Neuronal stem cell (in vitro differentiated cells): ENCODE results near the gene SPATC1L.

ENCODE experiments used
- DNase-seq: peaks from one replicate; pipeline ENCODE4 v3.0.0-alpha.2; 2013; ENCODE audit warnings: low spot score
- H2AFZ ChIP-seq: one replicate; pipeline ENCODE4 v1.6.1; 2013; ENCODE audit warnings: mild to moderate bottlenecking, low read length, inconsistent platforms
- H2AK5ac ChIP-seq: 2 replicates; pipeline ENCODE4 v1.6.1; 2013; ENCODE audit warnings: low read depth, mild to moderate bottlenecking, inconsistent platforms, low read length, moderate library complexity, mixed read lengths
- H2BK120ac ChIP-seq: 2 replicates; pipeline ENCODE4 v1.6.1; 2013; ENCODE audit warnings: low read depth, mild to moderate bottlenecking, inconsistent platforms, low read length, moderate library complexity, mixed read lengths
- H2BK12ac ChIP-seq: one replicate; pipeline ENCODE4 v1.6.1; 2013; ENCODE audit warnings: low read length, inconsistent platforms
- H2BK15ac ChIP-seq: 2 replicates; pipeline ENCODE4 v1.6.1; 2013; ENCODE audit warnings: mild to moderate bottlenecking, low read length, inconsistent platforms, mixed read lengths
- H2BK5ac ChIP-seq: one replicate; pipeline ENCODE4 v1.6.1; 2013; ENCODE audit warnings: inconsistent platforms, mild to moderate bottlenecking, low read length, moderate library complexity
- H3K14ac ChIP-seq: one replicate; pipeline ENCODE4 v1.6.1; 2013; ENCODE audit warnings: low read length, inconsistent platforms
- H3K18ac ChIP-seq: 2 replicates; pipeline ENCODE4 v1.6.1; 2013; ENCODE audit warnings: low read length, inconsistent platforms
- H3K23ac ChIP-seq: 2 replicates; pipeline ENCODE4 v1.6.1; 2013; ENCODE audit warnings: low read depth, mild to moderate bottlenecking, mixed read lengths, low read length, inconsistent platforms; ENCODE audit not compliant: poor library complexity
- H3K27ac ChIP-seq: replicated peaks from 3 replicates; pipeline ENCODE4 v1.5.1; 2013; ENCODE audit warnings: low read length, inconsistent platforms
- H3K27me3 ChIP-seq, 3 experiments: 2 replicates each; pipeline ENCODE4 v1.6.1; 2013; ENCODE audit warnings: low read length in 3 of 3, mild to moderate bottlenecking in 2 of 3, inconsistent platforms in 1 of 3, low read depth in 1 of 3, mixed read lengths in 1 of 3, moderate library complexity in 1 of 3; ENCODE audit not compliant: control insufficient read depth in 3 of 3, insufficient read depth in 3 of 3
- H3K36me3 ChIP-seq, 2 donors: replicated peaks in 1 of 2; 2 replicates each; pipeline ENCODE4 v1.6.1; 2013; ENCODE audit warnings: low read length in 2 of 2; ENCODE audit not compliant: control insufficient read depth in 2 of 2, insufficient read depth in 2 of 2
- H3K4ac ChIP-seq: 2 replicates; pipeline ENCODE4 v1.6.1; 2013; ENCODE audit warnings: inconsistent platforms, mild to moderate bottlenecking, low read length, moderate library complexity
- H3K4me1 ChIP-seq, 2 donors: 1 replicate in 1 of 2; 2 replicates in 1 of 2; pipeline ENCODE4 v1.6.1; 2013; ENCODE audit warnings: low read length in 2 of 2, low read depth in 1 of 2; ENCODE audit not compliant: control insufficient read depth in 2 of 2, insufficient read depth in 1 of 2
- H3K4me2 ChIP-seq: one replicate; pipeline ENCODE4 v1.6.1; 2013; ENCODE audit warnings: mild to moderate bottlenecking, low read length, inconsistent platforms; ENCODE audit not compliant: insufficient read depth, poor library complexity, severe bottlenecking
- H3K4me3 ChIP-seq, 2 donors: 2 replicates each; pipeline ENCODE4 v1.5.1; 2013; ENCODE audit warnings: low read length in 2 of 2, mild to moderate bottlenecking in 2 of 2, inconsistent platforms in 1 of 2, moderate library complexity in 1 of 2
- H3K79me1 ChIP-seq: one replicate; pipeline ENCODE4 v1.6.1; 2013; ENCODE audit warnings: low read depth, mild to moderate bottlenecking, inconsistent platforms, low read length, moderate library complexity
- H3K9ac ChIP-seq: one replicate; pipeline ENCODE4 v1.6.1; 2013; ENCODE audit warnings: mild to moderate bottlenecking, low read depth, low read length, inconsistent platforms; ENCODE audit not compliant: poor library complexity
- H3K9me3 ChIP-seq, 2 donors: replicated peaks in 1 of 2; 2 replicates each; pipeline versions ENCODE3 to v1.6.1; 2013; ENCODE audit warnings: low read length in 2 of 2, mild to moderate bottlenecking in 2 of 2, inconsistent platforms in 1 of 2, low read depth in 1 of 2, mixed read lengths in 1 of 2, moderate library complexity in 1 of 2; ENCODE audit not compliant: control insufficient read depth in 2 of 2, insufficient read depth in 1 of 2
- H4K8ac ChIP-seq: one replicate; pipeline ENCODE4 v1.6.1; 2013; ENCODE audit warnings: low read depth, mild to moderate bottlenecking, inconsistent platforms, low read length, moderate library complexity
- H4K91ac ChIP-seq: one replicate; pipeline ENCODE4 v1.6.1; 2013; ENCODE audit warnings: low read length, low read depth, mild to moderate bottlenecking, inconsistent platforms; ENCODE audit not compliant: poor library complexity
- WGBS, 2 donors: extraction: QIAGEN DNeasy Blood & Tissue Kit; methylation state at CpG; one replicate each; pipeline ENCODE4 v1.1.7; 2013; ENCODE audit warnings: missing lambda C conversion rate in 2 of 2, mixed read lengths in 1 of 2; ENCODE audit not compliant: insufficient read length in 2 of 2, insufficient replicate concordance in 1 of 2; ENCODE audit errors: extremely low coverage in 2 of 2; 5-methylcytosine and 5-hydroxymethylcytosine counted together

Gene SPATC1L

GRCh38 chr21:46152927-46153246 lies 31.4 kb downstream of the SPATC1L start:
- Histone ChIP-seq H3K23ac (peak overlapping the region; percentile 43), H3K4ac (peak overlapping the region; percentile 93), H2AK5ac (peak overlapping the region; percentile 94), H3K4me2 (no peak overlapping the region), H2BK12ac (peak overlapping the region; percentile 63), H2AFZ (peak overlapping the region; percentile 86), H2BK15ac (peak overlapping the region; percentile 97), H2BK5ac (no peak overlapping the region), H3K18ac (peak overlapping the region; percentile 95), H4K8ac (peak overlapping the region; percentile 82), H4K91ac (no peak overlapping the region), H3K4me3 (no peak overlapping the region), H2BK120ac (peak overlapping the region; percentile 54), H3K27ac (peak overlapping the region; percentile 31), H3K14ac (peak overlapping the region; percentile 63), H3K4me1 (peaks cover 15 to 26% of the 10 kb centered on the region in 2 donors), H3K9ac (peak overlapping the region; percentile 80), H3K27me3 (no peaks in the 10 kb centered on the region), H3K36me3 (peaks cover 0 to 4% of the 10 kb centered on the region in 2 donors), H3K9me3 (peaks cover 0 to 3% of the 10 kb centered on the region in 2 donors), H3K79me1 (peaks cover 5% of the 10 kb centered on the region)
- no peak for DNase-seq
- WGBS, 2 donors = no CpG with 5 or more reads among the region's 18 CpGs

- Histone ChIP-seq H2BK120ac (peak overlapping the region; percentile 54), H2BK5ac (no peak overlapping the region), H3K9ac (peak overlapping the region; percentile 60), H3K18ac (peak overlapping the region; percentile 85), H3K4me2 (no peak overlapping the region), H3K4me3 (no peak overlapping the region), H4K8ac (peak overlapping the region; percentile 82), H3K36me3 (peaks cover 0 to 4% of the 10 kb centered on the region in 2 donors), H3K27me3 (no peaks in the 10 kb centered on the region), H2AFZ (peak overlapping the region; percentile 86), H2BK15ac (peak overlapping the region; percentile 97), H2BK12ac (peak overlapping the region; percentile 63), H3K14ac (peak overlapping the region; percentile 71), H3K9me3 (peaks cover 0 to 3% of the 10 kb centered on the region in 2 donors), H3K23ac (peak overlapping the region; percentile 43), H2AK5ac (peak overlapping the region; percentile 94), H3K27ac (peak overlapping the region; percentile 31), H3K79me1 (peaks cover 5% of the 10 kb centered on the region), H3K4ac (peak overlapping the region; percentile 93), H3K4me1 (peaks cover 15 to 26% of the 10 kb centered on the region in 2 donors), H4K91ac (peak overlapping the region; percentile 89)
- WGBS, 2 donors = no CpG with 5 or more reads among the region's 45 CpGs
- DNase-seq = no peak
These were observed 32.0 kb downstream of the SPATC1L start for GRCh38 chr21:46151989-46152926.

DNA sequence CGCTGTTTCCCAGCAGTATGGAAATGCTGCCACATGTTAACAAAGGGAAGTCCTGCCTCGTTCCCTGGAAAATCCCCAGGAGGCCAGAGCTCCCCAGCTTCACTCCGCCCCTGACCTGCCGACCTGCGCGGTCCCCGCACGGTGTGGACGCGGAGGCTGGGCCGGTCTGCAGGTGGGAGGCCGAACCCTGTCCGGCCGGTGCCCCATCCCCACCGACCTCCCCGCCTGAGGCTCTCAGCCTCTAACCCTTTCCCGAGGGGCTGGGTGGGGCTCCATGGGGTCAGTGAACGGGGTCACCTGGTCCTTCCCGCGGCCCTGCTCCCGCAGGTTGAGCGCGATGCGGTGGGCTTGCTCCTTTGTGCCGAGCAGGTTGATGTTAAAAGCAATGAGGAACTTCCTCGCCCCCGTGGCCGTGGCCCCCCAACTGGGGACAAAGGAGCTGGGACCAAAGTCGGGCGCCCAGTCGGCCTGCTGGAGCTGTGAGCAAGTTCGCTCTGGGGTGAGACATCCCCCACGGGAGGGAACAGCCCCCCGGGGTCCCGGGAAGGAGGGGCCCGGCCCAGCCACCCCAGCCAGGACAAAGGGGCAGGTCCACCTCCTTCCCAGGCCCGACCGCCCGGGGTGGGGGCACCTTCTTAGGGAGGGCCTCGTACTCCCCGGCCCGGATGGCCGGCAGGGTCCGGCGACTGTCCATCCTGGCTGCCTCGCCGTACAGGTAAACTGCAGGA lies 32.8 kb downstream of the SPATC1L start:
- Histone ChIP-seq H4K91ac (no peak overlapping the region), H3K4me3 (no peak overlapping the region)

More for the DNA sequence above, 32.8 kb downstream of the SPATC1L start:
- H2AFZ ChIP-seq = no peak overlapping the region
- no peak overlapping the region for H3K27ac ChIP-seq
- no peak overlapping the region for H3K4me2 ChIP-seq
- peaks cover 0 to 4% of the 10 kb centered on the region in 2 donors for H3K36me3 ChIP-seq
- no peak overlapping the region for H3K9ac ChIP-seq
- no peak overlapping the region for H4K8ac ChIP-seq
- H3K4ac ChIP-seq = peak overlapping the region; percentile 53
- peak overlapping the region; percentile 97 for H2AK5ac ChIP-seq
- peak overlapping the region; percentile 75 for H2BK5ac ChIP-seq
- peaks cover 5% of the 10 kb centered on the region for H3K79me1 ChIP-seq
- peaks cover 15 to 25% of the 10 kb centered on the region in 2 donors for H3K4me1 ChIP-seq
- H2BK15ac ChIP-seq = peak overlapping the region; percentile 99
- peak overlapping the region; percentile 56 for H3K14ac ChIP-seq
- no peaks in the 10 kb centered on the region for H3K27me3 ChIP-seq
- no peak overlapping the region for H3K23ac ChIP-seq
- H3K9me3 ChIP-seq = peaks cover 0 to 3% of the 10 kb centered on the region in 2 donors
- no CpG with 5 or more reads among the region's 47 CpGs for WGBS, 2 donors
- peak overlapping the region; percentile 58 for H2BK12ac ChIP-seq
- H3K18ac ChIP-seq = peak overlapping the region; percentile 85
- H2BK120ac ChIP-seq = no peak overlapping the region
- DNase-seq = no peak
